ENCODE measurements around the gene MMS22L.

The MMS22L gene

DNA sequence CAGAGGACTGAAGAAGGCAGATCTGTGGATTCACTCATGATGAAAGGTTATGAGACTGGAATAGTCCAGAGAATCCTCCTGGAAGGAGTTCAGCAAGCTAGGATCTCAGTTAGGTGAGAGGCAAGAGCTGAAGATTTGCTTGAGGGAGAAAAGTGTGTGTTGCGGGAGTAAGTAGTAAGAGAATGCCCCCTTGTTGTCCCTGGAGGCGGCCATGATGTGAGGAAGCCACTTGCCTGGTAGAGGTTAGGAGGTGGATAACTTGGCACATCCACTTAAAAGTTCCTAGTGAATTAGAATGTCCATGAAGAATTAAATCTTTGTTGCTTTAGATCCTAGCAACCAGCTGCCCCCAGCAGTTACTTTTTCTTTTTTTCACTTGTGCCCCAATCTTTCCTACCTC, 162.5 kb downstream of the MMS22L start:
- ATAC-seq (replicated peaks) (no peak), DNase-seq (no peak)
- Mint-ChIP-seq H3K27ac (no peak overlapping the region), H3K4me1 (ENCODE audit: low read depth in 2 of 2) (no peaks in the 10 kb centered on the region), H3K9me3 (no peaks in the 10 kb centered on the region), H3K36me3 (ENCODE audit: insufficient read depth) (no peaks in the 10 kb centered on the region), H3K27me3 (no peaks in the 10 kb centered on the region), H3K4me3 (no peak overlapping the region)

- Mint-ChIP-seq H3K27ac (no peak overlapping the region), H3K36me3 (ENCODE audit: insufficient read depth) (no peaks in the 10 kb centered on the region), H3K4me3 (no peak overlapping the region), H3K4me1 (ENCODE audit: low read depth in 2 of 2) (no peaks in the 10 kb centered on the region), H3K9me3 (no peaks in the 10 kb centered on the region), H3K27me3 (no peaks in the 10 kb centered on the region)
- ATAC-seq (replicated peaks) = no peak
- no peak for DNase-seq
Observed at GRCh38 chr6:97114645-97115044, 168.4 kb downstream of the MMS22L start.

GRCh38 chr6:97113170-97113569, 169.8 kb downstream of the MMS22L start:
- Mint-ChIP-seq H3K4me3 (no peak overlapping the region), H3K27ac (no peak overlapping the region), H3K36me3 (ENCODE audit: insufficient read depth) (no peaks in the 10 kb centered on the region), H3K9me3 (no peaks in the 10 kb centered on the region), H3K27me3 (no peaks in the 10 kb centered on the region), H3K4me1 (ENCODE audit: low read depth in 2 of 2) (no peaks in the 10 kb centered on the region)
- DNase-seq (no peak), ATAC-seq (replicated peaks) (no peak)

GRCh38 chr6:97111243-97111642, 171.8 kb downstream of the MMS22L start:
- Mint-ChIP-seq H3K9me3 (no peaks in the 10 kb centered on the region), H3K27ac (no peak overlapping the region), H3K4me1 (ENCODE audit: low read depth in 2 of 2) (no peaks in the 10 kb centered on the region), H3K36me3 (ENCODE audit: insufficient read depth) (no peaks in the 10 kb centered on the region), H3K4me3 (no peak overlapping the region), H3K27me3 (no peaks in the 10 kb centered on the region)
- no peak for ATAC-seq (replicated peaks)
- DNase-seq = no peak

- Mint-ChIP-seq H3K27ac (no peak overlapping the region), H3K9me3 (no peaks in the 10 kb centered on the region), H3K36me3 (ENCODE audit: insufficient read depth) (no peaks in the 10 kb centered on the region), H3K27me3 (peaks cover 0 to under 1% of the 10 kb centered on the region in 2 donors), H3K4me1 (ENCODE audit: low read depth in 2 of 2) (no peaks in the 10 kb centered on the region), H3K4me3 (no peak overlapping the region)
- no peak for ATAC-seq (replicated peaks)
- DNase-seq = no peak
Observed at GRCh38 chr6:97110626-97111025, 172.4 kb downstream of the MMS22L start.

- ATAC-seq (replicated peaks) = no peak
- Mint-ChIP-seq H3K27ac (no peak overlapping the region), H3K36me3 (ENCODE audit: insufficient read depth) (no peaks in the 10 kb centered on the region), H3K4me1 (ENCODE audit: low read depth in 2 of 2) (no peaks in the 10 kb centered on the region), H3K4me3 (no peak overlapping the region), H3K27me3 (peaks cover 3 to 5% of the 10 kb centered on the region in 2 donors), H3K9me3 (no peaks in the 10 kb centered on the region)
- no peak for DNase-seq
Observed at GRCh38 chr6:97110149-97110548, 172.9 kb downstream of the MMS22L start.

DNA sequence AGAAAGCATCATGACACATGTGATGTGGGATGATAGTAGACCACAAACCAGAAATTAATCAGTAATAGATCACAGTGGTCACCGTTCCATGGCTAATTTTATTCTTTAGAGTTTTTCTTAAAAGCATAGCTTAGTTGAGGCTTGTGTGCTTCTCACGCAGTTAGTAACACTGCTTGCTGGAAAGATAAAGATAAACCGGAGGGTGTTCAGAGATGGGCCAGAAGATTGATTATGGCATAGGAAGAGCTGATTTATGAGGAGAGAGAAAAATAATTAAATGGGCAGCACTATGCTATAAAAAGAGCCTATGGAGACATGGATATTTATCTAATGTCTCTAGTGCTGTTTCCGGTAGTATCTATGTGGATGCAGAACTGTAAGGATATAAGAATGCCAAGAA, 173.6 kb downstream of the MMS22L start:
- Mint-ChIP-seq H3K9me3 (no peaks in the 10 kb centered on the region), H3K36me3 (ENCODE audit: insufficient read depth) (no peaks in the 10 kb centered on the region), H3K4me1 (ENCODE audit: low read depth in 2 of 2) (no peaks in the 10 kb centered on the region), H3K4me3 (no peak overlapping the region), H3K27me3 (peaks cover 4 to 8% of the 10 kb centered on the region in 2 donors), H3K27ac (no peak overlapping the region)
- no peak for DNase-seq
- no peak for ATAC-seq (replicated peaks)

DNA sequence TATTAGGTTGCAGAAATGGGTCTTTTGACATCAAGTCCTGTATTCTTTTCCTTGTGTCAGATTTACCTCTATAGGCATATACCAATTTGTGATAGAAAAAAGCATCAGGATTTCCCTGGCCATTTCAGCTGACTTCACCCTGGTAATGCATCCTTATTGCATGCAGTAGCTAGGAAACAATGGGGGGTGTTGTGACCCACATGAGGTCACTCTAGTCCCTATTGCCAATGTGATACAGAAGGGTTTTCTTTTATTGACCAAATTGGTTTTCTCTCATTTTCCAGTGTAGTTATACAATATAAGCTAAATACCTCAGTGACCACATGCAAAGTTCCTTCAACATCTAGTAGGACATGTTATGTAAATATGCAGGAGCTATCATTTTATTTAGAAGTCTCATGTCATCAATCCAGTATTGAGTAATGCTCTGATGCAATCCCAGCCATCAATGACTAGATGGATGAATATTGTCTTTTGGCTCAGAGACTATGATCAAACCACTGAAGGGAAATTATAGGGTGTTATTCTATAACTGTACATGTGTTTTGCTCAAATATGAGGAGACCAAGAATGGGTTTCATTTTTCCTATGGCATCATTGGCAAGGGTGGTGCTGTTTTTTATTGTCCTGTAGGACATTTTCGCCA, 180.7 kb downstream of the MMS22L start:
- Mint-ChIP-seq H3K4me1 (ENCODE audit: low read depth in 2 of 2) (peaks cover 0 to 4% of the 10 kb centered on the region in 2 donors), H3K4me3 (no peak overlapping the region), H3K36me3 (ENCODE audit: insufficient read depth) (peaks cover 5% of the 10 kb centered on the region), H3K27ac (no peak overlapping the region), H3K9me3 (no peaks in the 10 kb centered on the region), H3K27me3 (peaks cover 4 to 8% of the 10 kb centered on the region in 2 donors)
- DNase-seq (no peak), ATAC-seq (replicated peaks) (no peak)

DNA sequence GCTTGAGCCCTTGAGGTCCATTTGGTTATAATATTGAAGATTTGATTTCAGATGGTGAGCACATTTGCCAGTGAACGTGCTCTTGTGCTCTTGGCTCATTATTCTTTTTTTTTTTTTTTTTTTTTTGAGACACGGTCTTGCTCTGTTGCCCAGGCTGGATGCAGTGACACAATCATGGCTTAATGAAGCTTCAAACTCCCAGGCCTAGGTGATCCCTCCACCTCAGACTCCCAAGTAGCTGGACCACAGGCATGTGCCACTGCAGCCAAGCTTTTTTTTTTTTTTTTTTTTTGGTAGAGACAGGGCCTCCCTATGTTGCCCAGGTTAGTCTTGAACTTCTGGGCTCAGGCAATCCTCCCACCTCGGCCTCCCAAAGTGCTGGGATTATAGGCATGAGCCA, 182.3 kb downstream of the MMS22L start:
- DNase-seq (no peak), ATAC-seq (replicated peaks) (no peak)
- peaks cover 0 to 4% of the 10 kb centered on the region in 2 donors for H3K4me1 Mint-ChIP-seq (ENCODE audit: low read depth in 2 of 2)
- peaks cover 4 to 8% of the 10 kb centered on the region in 2 donors for H3K27me3 Mint-ChIP-seq
- peaks cover 5% of the 10 kb centered on the region for H3K36me3 Mint-ChIP-seq (ENCODE audit: insufficient read depth)
- H3K4me3 Mint-ChIP-seq = no peak overlapping the region
- no peak overlapping the region for H3K27ac Mint-ChIP-seq
- H3K9me3 Mint-ChIP-seq = no peaks in the 10 kb centered on the region

DNA sequence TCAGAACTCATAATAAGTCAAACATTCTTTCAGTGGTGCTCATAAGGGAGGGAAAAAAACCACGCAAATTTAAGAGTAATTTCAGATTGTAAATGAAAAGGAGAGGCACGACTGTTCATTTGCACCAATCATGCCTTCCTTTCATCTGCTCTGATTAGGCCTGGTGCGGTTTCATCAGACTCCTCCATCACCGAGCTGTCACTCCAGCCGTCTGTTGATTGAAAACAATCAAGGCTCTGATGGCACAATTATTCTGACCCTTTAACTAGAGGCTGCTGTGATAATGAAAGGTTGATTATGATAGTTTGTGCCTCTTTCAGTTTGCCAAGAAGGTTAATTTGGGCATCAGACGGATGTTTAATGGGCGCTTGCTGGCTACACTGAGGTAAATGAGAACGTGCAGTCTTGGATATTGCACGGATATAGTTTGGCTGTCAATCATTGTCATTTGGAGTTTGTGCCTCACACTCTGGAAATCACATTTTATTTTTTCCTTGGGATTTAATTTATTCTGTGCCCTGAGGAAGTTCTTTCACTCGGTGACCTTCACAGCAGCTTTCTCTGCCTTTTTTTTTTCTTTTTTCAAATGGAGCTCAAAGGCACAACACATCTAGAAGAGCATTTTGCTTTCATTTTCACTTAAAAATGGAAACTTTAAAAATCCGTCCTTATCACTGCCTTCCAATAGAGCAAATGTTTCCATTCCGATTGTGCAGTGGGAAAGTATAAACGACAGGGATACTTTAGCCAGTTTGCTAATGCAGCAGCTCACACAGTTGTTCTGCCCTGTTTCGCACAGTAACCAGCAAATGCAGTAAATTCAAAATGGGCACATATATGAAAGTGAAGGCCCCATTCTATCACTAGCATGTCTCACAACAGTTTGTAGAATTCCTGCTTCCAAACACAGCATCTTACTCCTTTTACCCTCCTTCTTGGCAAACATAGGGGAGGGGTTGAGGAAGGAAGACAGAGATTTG, 185.7 kb downstream of the MMS22L start:
- DNase-seq = no peak
- Mint-ChIP-seq H3K9me3 (no peaks in the 10 kb centered on the region), H3K4me3 (no peak overlapping the region), H3K27ac (no peak overlapping the region), H3K36me3 (ENCODE audit: insufficient read depth) (peaks cover 5% of the 10 kb centered on the region), H3K4me1 (ENCODE audit: low read depth in 2 of 2) (peaks cover 0 to 4% of the 10 kb centered on the region in 2 donors), H3K27me3 (no peaks in the 10 kb centered on the region)
- no peak for ATAC-seq (replicated peaks)

DNA sequence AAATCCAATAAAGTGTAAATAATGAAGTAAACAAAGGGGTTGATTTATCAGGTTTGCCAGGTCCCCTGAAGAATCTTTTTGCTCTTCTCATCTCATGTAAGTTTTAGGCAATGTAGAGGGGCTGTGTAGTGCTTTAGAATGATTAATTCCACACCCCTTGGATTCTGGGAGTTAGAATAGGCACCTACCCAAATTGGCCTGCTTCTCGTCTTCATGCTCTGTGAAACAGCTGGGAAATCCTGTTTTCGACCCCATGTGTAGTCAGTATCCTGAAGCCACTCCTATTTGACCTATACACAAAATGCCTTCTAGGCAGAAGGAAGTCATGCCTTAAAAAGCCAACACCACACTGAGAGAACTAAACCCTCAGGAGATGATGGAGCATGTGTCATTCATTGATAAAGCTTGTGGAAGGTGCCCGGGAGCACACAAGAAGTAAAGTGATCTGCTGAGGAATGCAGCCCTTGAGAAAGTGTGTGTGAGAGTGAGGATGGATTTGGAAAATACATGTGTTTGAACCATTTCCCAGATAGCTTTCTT, 187.6 kb downstream of the MMS22L start:
- Mint-ChIP-seq H3K27ac (no peak overlapping the region), H3K4me1 (ENCODE audit: low read depth in 2 of 2) (peaks cover 0 to 4% of the 10 kb centered on the region in 2 donors), H3K9me3 (no peaks in the 10 kb centered on the region), H3K4me3 (no peak overlapping the region), H3K27me3 (no peaks in the 10 kb centered on the region), H3K36me3 (ENCODE audit: insufficient read depth) (no peaks in the 10 kb centered on the region)
- DNase-seq (no peak), ATAC-seq (replicated peaks) (no peak)

GRCh38 chr6:97094376-97094775, 188.6 kb downstream of the MMS22L start:
- DNase-seq = no peak
- no peak for ATAC-seq (replicated peaks)
- no peak overlapping the region for H3K27ac Mint-ChIP-seq
- no peak overlapping the region for H3K4me3 Mint-ChIP-seq
- no peaks in the 10 kb centered on the region for H3K9me3 Mint-ChIP-seq
- H3K36me3 Mint-ChIP-seq (ENCODE audit: insufficient read depth) = no peaks in the 10 kb centered on the region
- H3K27me3 Mint-ChIP-seq = no peaks in the 10 kb centered on the region
- H3K4me1 Mint-ChIP-seq (ENCODE audit: low read depth in 2 of 2) = peaks cover 0 to 4% of the 10 kb centered on the region in 2 donors

GRCh38 chr6:97092673-97093305, 190.2 kb downstream of the MMS22L start:
- Mint-ChIP-seq H3K4me1 (ENCODE audit: low read depth in 2 of 2) (peaks cover 0 to 4% of the 10 kb centered on the region in 2 donors), H3K27me3 (no peaks in the 10 kb centered on the region), H3K4me3 (no peak overlapping the region), H3K27ac (no peak overlapping the region), H3K9me3 (no peaks in the 10 kb centered on the region), H3K36me3 (ENCODE audit: insufficient read depth) (no peaks in the 10 kb centered on the region)
- ATAC-seq (replicated peaks) = no peak
- no peak for DNase-seq

All from effector memory CD8-positive, alpha-beta T cell (primary cell).